K562 (cell line): ENCODE data around the gene ZGLP1. TPM values are rescaled to one million over a fixed set of nuclear protein-coding genes. Genes with fewer than 3 reads are reported as not detected.
A peak's percentile ranks its signal among the peaks of the same experiment; 100 is the strongest.

ENCODE experiments used
- ATAC-seq: fragments of 200-7000 bp; cut with Tn5 transposase; 3 replicates; pipeline ENCODE4 v1.9.1; 2020; ENCODE audit warnings: moderate library complexity
- BruUV-seq: library from RNA; stranded (reverse); fragments of 400-500 nt; replicated peaks from 2 replicates; lab custom pipeline; 2021; lab: Mats Ljungman, UMichigan
- CTCF ChIA-PET: fragments of 300-600 bp; formaldehyde crosslinking; extraction: SDS; loops from one replicate; lab custom pipeline; 2021; ENCODE audit warnings: low intra/inter-chr PET ratio; lab: Yijun Ruan, JAX
- POLR2A ChIA-PET: fragments of 300-600, 350-650 bp; sonication (Branson Sonifier 250); formaldehyde crosslinking; extraction: SDS; loops from one replicate; lab custom pipeline; 2021; ENCODE audit warnings: antibody characterized with exemption, inconsistent platforms; lab: Yijun Ruan, JAX
- DNase-seq, 4 experiments: peaks; one replicate each; pipeline versions ENCODE4 v3.0.0 to v3.0.0-alpha.2; 2011 to 2018; ENCODE audit warnings: low spot score in 3 of 4, mixed read lengths in 3 of 4; ENCODE audit errors: extremely low read depth in 1 of 4
- FAIRE-seq: peaks from 2 replicates; lab custom pipeline; 2011; peaks lifted over from hg19 to GRCh38; lab: Jason Lieb, UNC
- H2AFZ ChIP-seq: 2 replicates; pipeline ENCODE4 v1.6.0; 2011; ENCODE audit warnings: low read depth, low read length, control low read depth, inconsistent platforms
- H3K27ac ChIP-seq: fragments of 200-600 bp; 3 replicates; pipeline ENCODE4 v1.8.0; 2011; ENCODE audit warnings: low read depth, mild to moderate bottlenecking, control low read depth, inconsistent platforms, low read length, moderate library complexity, mixed read lengths; ENCODE audit errors: extremely low read depth
- H3K27me3 ChIP-seq, 2 experiments: fragments of 300-600 bp in 1 of 2; 2 replicates in 1 of 2; 3 replicates in 1 of 2; pipeline versions ENCODE4 v1.6.0 to v1.8.0; 2011; ENCODE audit warnings: inconsistent platforms in 2 of 2, low read length in 2 of 2, mild to moderate bottlenecking in 1 of 2, mixed read lengths in 1 of 2, moderate library complexity in 1 of 2; ENCODE audit not compliant: control insufficient read depth in 2 of 2, insufficient read depth in 2 of 2
- H3K36me3 ChIP-seq: fragments of 300-600 bp; 3 replicates; pipeline ENCODE4 v1.8.0; 2011; ENCODE audit warnings: mild to moderate bottlenecking, low read length, inconsistent platforms; ENCODE audit not compliant: control insufficient read depth, insufficient read depth
- H3K4me1 ChIP-seq, 2 experiments: fragments of 200-600 bp in 1 of 2; replicated peaks in 1 of 2; 2 replicates in 1 of 2; 3 replicates in 1 of 2; pipeline versions ENCODE4 v1.5.1 to v1.8.0; 2011; ENCODE audit warnings: inconsistent platforms in 2 of 2, low read length in 2 of 2, mild to moderate bottlenecking in 1 of 2, mixed read lengths in 1 of 2, moderate library complexity in 1 of 2; ENCODE audit not compliant: control insufficient read depth in 2 of 2, insufficient read depth in 2 of 2
- H3K4me2 ChIP-seq: 2 replicates; pipeline ENCODE4 v1.6.1; 2011; ENCODE audit warnings: low read length, control low read depth, inconsistent platforms, mixed read lengths; ENCODE audit not compliant: insufficient read depth
- H3K4me3 ChIP-seq: fragments of 200-600 bp; sonication (generic), shearing (Covaris generic); 2 replicates; pipeline ENCODE4 v1.5.1; 2016; ENCODE audit warnings: control low read depth, inconsistent platforms
- H3K79me2 ChIP-seq: fragments of 200-600 bp; 3 replicates; pipeline ENCODE4 v1.8.0; 2011; ENCODE audit warnings: low read length, inconsistent platforms; ENCODE audit not compliant: control insufficient read depth, insufficient read depth
- H3K9ac ChIP-seq, 2 experiments: 2 replicates each; pipeline versions ENCODE4 v1.6.0 to v1.6.1; 2011; ENCODE audit warnings: low read depth in 2 of 2, low read length in 2 of 2, control low read depth in 1 of 2, inconsistent platforms in 1 of 2, mild to moderate bottlenecking in 1 of 2, mixed read lengths in 1 of 2; ENCODE audit not compliant: insufficient read depth in 1 of 2
- H3K9me1 ChIP-seq: one replicate; pipeline ENCODE4 v1.6.0; 2011; ENCODE audit warnings: inconsistent platforms, mild to moderate bottlenecking, low read length, moderate library complexity; ENCODE audit not compliant: control insufficient read depth, insufficient read depth
- H3K9me3 ChIP-seq: replicated peaks from 2 replicates; pipeline ENCODE4 v1.5.1; 2011; ENCODE audit warnings: low read depth, low read length, inconsistent platforms; ENCODE audit not compliant: control insufficient read depth, insufficient read depth
- H4K20me1 ChIP-seq: replicated peaks from 2 replicates; pipeline ENCODE4 v1.6.1; 2011; ENCODE audit warnings: low read length, inconsistent platforms, mixed read lengths; ENCODE audit not compliant: control insufficient read depth, insufficient read depth
- LCOR ChIP-seq: sonication (generic); formaldehyde crosslinking; IDR thresholded peaks from 2 replicates; pipeline ENCODE4 v1.8.0; 2022; ENCODE audit warnings: mild to moderate bottlenecking, missing genetic modification reagents
- MAFF ChIP-seq: IDR thresholded peaks from 2 replicates; pipeline ENCODE4 v1.6.1; 2012; ENCODE audit warnings: low read length, improper control_type of control experiment
- MAFK ChIP-seq: IDR thresholded peaks from 2 replicates; pipeline ENCODE4 v1.6.1; 2011; ENCODE audit warnings: low read length, improper control_type of control experiment
- NCOA6 ChIP-seq: fragments of 450-650 bp; IDR thresholded peaks from 2 replicates; pipeline ENCODE4 v1.6.1; 2017; ENCODE audit warnings: mild to moderate bottlenecking
- NONO ChIP-seq, 2 experiments: fragments of 200-400 bp in 1 of 2; fragments of 450-650 bp in 1 of 2; formaldehyde crosslinking in 1 of 2; IDR thresholded peaks; 2 replicates each; pipeline ENCODE4 v1.6.1; 2017; ENCODE audit warnings: low read depth in 2 of 2, mild to moderate bottlenecking in 2 of 2, moderate library complexity in 2 of 2, low read length in 1 of 2
- POU5F1 ChIP-seq: fragments of 150-350 bp; IDR thresholded peaks from 2 replicates; pipeline ENCODE4 v1.6.1; 2014; ENCODE audit warnings: borderline replicate concordance, low read length, low read depth, mild to moderate bottlenecking; ENCODE audit not compliant: partially characterized antibody
- TSC22D4 ChIP-seq: fragments of 450-650 bp; IDR thresholded peaks from 2 replicates; pipeline ENCODE4 v1.6.1; 2016; ENCODE audit warnings: missing genetic modification characterization, missing biosample characterization, control low read depth
- ZBTB7A ChIP-seq: IDR thresholded peaks from 2 replicates; pipeline ENCODE4 v1.6.1; 2011; ENCODE audit warnings: low read depth, mild to moderate bottlenecking, low read length, moderate library complexity, borderline replicate concordance; ENCODE audit not compliant: control insufficient read depth
- ZKSCAN1 ChIP-seq: fragments of 150-350 bp; IDR thresholded peaks from 2 replicates; pipeline ENCODE4 v1.6.1; 2016; ENCODE audit warnings: low read depth, low read length
- ZNF140 ChIP-seq: fragments of 250-450 bp; sonication (Bioruptor Pico); IDR thresholded peaks from 2 replicates; pipeline ENCODE4 v1.8.0; 2021; ENCODE audit warnings: moderate library complexity, mild to moderate bottlenecking, inconsistent platforms
- ZNF174 ChIP-seq: fragments of 250-450 bp; sonication (Bioruptor Pico); IDR thresholded peaks from 2 replicates; pipeline ENCODE4 v1.4.0; 2020; ENCODE audit warnings: mild to moderate bottlenecking
- ZNF217 ChIP-seq: sonication (generic); formaldehyde crosslinking; IDR thresholded peaks from 2 replicates; pipeline ENCODE4 v1.8.0; 2022; ENCODE audit warnings: mild to moderate bottlenecking, missing genetic modification reagents
- ZNF354B ChIP-seq: fragments of 250-450 bp; sonication (Bioruptor Pico); IDR thresholded peaks from 2 replicates; pipeline ENCODE4 v1.4.0; 2020
- ZNF408 ChIP-seq: fragments of 250-450 bp; sonication (Bioruptor Pico); IDR thresholded peaks from 2 replicates; pipeline ENCODE4 v1.4.0; 2020; ENCODE audit warnings: low read depth, mild to moderate bottlenecking, moderate library complexity
- ZSCAN29 ChIP-seq: fragments of 450-650 bp; IDR thresholded peaks from 2 replicates; pipeline ENCODE4 v1.6.1; 2017
- WGBS: fragments of 100-300 bp; shearing (Covaris generic); methylation state at CpG from one replicate; pipeline ENCODE4 v1.1.6; 2016; ENCODE audit warnings: low coverage, mixed read lengths; ENCODE audit not compliant: insufficient coverage; ENCODE audit errors: missing lambda C conversion rate; 5-methylcytosine and 5-hydroxymethylcytosine counted together
- in situ Hi-C: fragments of 300-500 bp; cut with MboI; formaldehyde crosslinking; loops from 4 replicates; pipeline ENCODE4 v1.15.0; 2018; ENCODE audit warnings: inconsistent platforms, mixed read lengths
- intact Hi-C: fragments of 100-400 bp; cut with micrococcal nuclease; formaldehyde crosslinking; loops from 2 replicates; pipeline ENCODE4 v1.14.2; 2022
- polyA plus RNA-seq, 8 experiments: library from polyadenylated mRNA; depleted of rRNA in 4 of 8; stranded (reverse) in 5 of 8; unstranded in 3 of 8; fragments of >200 nt; fragmentation: Nextera tagmentation in 2 of 8; fragmentation: Illumina TruSeq in 1 of 8; extraction: Ambion mirVana in 2 of 8; extraction: Trizol in 1 of 8; gene quantifications; 2 replicates each; pipeline versions ENCODE4 v1.2.1 to v1.2.3, GENCODE V29; 2011 to 2014; ENCODE audit warnings: inconsistent platforms in 1 of 8, missing spikeins in 1 of 8
- total RNA-seq, 7 experiments: library from RNA; depleted of rRNA in 6 of 7; stranded (reverse); fragments of >200 nt in 6 of 7; fragmentation: Illumina TruSeq in 2 of 7; extraction: Trizol in 2 of 7; gene quantifications; 2 replicates each; pipeline versions ENCODE4 v1.2.1 to v1.2.3, GENCODE V29; 2011 to 2021; ENCODE audit warnings: low replicate concordance in 1 of 7
- TF ChIP-seq, protein P1 (sequence below): fragments of 250-450 bp; sonication (Bioruptor Pico); IDR thresholded peaks from 2 replicates; pipeline ENCODE4 v1.8.0; 2022; ENCODE audit warnings: moderate library complexity, mild to moderate bottlenecking, inconsistent platforms
- TF ChIP-seq, protein P2 (sequence below): fragments of 250-450 bp; sonication (Bioruptor Pico); IDR thresholded peaks from 2 replicates; pipeline ENCODE4 v1.8.0; 2021; ENCODE audit warnings: mild to moderate bottlenecking, moderate library complexity
- TF ChIP-seq, protein P3 (sequence below): sonication (generic); formaldehyde crosslinking; IDR thresholded peaks from 2 replicates; pipeline ENCODE4 v1.8.1; 2022; ENCODE audit warnings: missing genetic modification reagents

The ZGLP1 gene
- total and polyA plus RNA-seq, 9 of the 15 experiments (the other 6 are each of a cell fraction or from before 2014, with no cell fraction given), result 0.24 to 4.5 (median 2.2) TPM

DNA sequence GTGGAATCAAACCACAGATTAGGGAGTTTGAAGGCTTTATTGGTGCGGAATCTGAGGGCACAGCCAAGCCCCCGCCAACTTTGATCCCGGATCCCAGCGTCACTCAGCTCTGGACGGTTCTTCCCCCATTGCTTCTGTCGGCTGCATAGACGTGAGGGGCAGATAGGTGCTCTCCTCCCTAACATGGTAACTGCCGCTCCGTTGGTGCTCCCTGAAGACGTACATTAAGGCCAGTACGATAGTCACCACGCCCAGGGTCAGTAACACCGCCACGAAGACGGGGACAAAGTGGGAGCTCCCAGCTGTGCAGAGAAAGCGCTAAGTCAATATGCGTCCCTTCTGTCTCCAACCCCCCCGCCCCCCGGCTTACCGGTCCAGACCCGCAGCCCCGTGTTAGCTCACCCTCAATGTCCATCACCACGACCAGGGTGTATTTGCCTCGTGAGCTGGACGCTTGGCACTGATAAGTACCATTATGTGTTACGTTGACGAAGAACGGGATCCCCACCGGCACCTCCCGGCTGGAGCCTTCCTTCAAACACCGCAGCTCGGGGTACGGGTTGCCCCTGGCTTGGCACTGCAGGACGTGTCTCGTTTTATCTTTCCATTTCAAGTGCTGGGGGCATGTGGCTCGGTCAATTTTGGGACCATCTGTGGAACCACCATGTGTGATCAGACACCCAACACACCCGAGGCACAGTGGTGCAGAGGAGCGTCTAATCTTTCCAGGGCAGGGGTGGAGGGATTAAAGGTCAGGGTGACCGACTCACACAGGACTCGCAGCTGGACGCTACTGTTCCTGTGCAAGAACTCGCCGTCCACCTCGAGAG, 24.4 kb upstream of the ZGLP1 start:
- in situ Hi-C loops, result no loop called here
- TSS peak; percentile 93 for BruUV-seq
- Histone ChIP-seq H3K4me2 (peak overlapping the region; percentile 92), H3K27me3 (no peaks in the 10 kb centered on the region), H3K9me1 (no peaks in the 10 kb centered on the region), H3K79me2 (peaks cover 64% of the 10 kb centered on the region), H3K4me1 (peaks cover 15 to 47% of the 10 kb centered on the region in 2 experiments; a peak in 4 of 5 replicates), H4K20me1 (peaks cover 10% of the 10 kb centered on the region; the same call in 1 of the 2 replicates), H3K9ac (peak overlapping the region; percentile 96 to 99), H3K27ac (peak overlapping the region; percentile 98), H2AFZ (peak overlapping the region; percentile 80), H3K4me3 (peak overlapping the region; percentile 93), H3K9me3 (no peaks in the 10 kb centered on the region), H3K36me3 (peaks cover 32% of the 10 kb centered on the region)
- no peak for FAIRE-seq
- 1% methylated on average over 44 of the region's 44 CpGs for WGBS
- peak; percentile 37 for ATAC-seq
- DNase-seq, result peak in 2 of 4 experiments; percentile 64 to 81
- ChIA-PET POLR2A (interaction anchor here (0.6 to 3.9 kb wide), 16 partner anchors 10 to 75 kb away, joined by 3 to 29 read pairs (median 6); partner anchors contain the start of genes FDX2, ICAM5 and TYK2), CTCF (no interaction called here)
- intact Hi-C loops, result loop anchor here (1.0 to 2.0 kb wide), 5 partner anchors 45 to 247 kb away; partner anchors contain the start of genes ICAM1, ICAM5, SHFL and TYK2
- no peak for TF ChIP-seq ZKSCAN1
- TF ChIP-seq ZNF354B, result no peak
- TF ChIP-seq, protein P1, sequence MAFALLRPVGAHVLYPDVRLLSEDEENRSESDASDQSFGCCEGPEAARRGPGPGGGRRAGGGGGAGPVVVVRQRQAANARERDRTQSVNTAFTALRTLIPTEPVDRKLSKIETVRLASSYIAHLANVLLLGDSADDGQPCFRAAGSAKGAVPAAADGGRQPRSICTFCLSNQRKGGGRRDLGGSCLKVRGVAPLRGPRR (CRISPR knock-in tag), result no peak
- no peak for TF ChIP-seq ZNF217
- TF ChIP-seq LCOR (CRISPR knock-in tag), result no peak
- 0 out of 2 replicates have a peak, but pooled peaks have one; percentile 56 for TF ChIP-seq ZSCAN29
- TF ChIP-seq TSC22D4 (tag), result no peak
- TF ChIP-seq NCOA6, result peak; percentile 91
- TF ChIP-seq, protein P2, sequence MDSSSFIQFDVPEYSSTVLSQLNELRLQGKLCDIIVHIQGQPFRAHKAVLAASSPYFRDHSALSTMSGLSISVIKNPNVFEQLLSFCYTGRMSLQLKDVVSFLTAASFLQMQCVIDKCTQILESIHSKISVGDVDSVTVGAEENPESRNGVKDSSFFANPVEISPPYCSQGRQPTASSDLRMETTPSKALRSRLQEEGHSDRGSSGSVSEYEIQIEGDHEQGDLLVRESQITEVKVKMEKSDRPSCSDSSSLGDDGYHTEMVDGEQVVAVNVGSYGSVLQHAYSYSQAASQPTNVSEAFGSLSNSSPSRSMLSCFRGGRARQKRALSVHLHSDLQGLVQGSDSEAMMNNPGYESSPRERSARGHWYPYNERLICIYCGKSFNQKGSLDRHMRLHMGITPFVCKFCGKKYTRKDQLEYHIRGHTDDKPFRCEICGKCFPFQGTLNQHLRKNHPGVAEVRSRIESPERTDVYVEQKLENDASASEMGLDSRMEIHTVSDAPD (CRISPR knock-in tag), result no peak
- TF ChIP-seq MAFK, result no peak
- TF ChIP-seq ZNF174 (CRISPR knock-in tag), result no peak
- TF ChIP-seq NONO (IDR thresholded peaks at IDR 0.05; ENCODE audit: low read depth in 2 of 2, low read length in 1 of 2), result peak in 1 of 2 experiments; percentile 30; a peak in 1 of 4 replicates
- peak; percentile 62; the same call in 1 of the 2 replicates for TF ChIP-seq ZBTB7A
- no peak for TF ChIP-seq MAFF
- TF ChIP-seq POU5F1, result no peak
- TF ChIP-seq, protein P3, sequence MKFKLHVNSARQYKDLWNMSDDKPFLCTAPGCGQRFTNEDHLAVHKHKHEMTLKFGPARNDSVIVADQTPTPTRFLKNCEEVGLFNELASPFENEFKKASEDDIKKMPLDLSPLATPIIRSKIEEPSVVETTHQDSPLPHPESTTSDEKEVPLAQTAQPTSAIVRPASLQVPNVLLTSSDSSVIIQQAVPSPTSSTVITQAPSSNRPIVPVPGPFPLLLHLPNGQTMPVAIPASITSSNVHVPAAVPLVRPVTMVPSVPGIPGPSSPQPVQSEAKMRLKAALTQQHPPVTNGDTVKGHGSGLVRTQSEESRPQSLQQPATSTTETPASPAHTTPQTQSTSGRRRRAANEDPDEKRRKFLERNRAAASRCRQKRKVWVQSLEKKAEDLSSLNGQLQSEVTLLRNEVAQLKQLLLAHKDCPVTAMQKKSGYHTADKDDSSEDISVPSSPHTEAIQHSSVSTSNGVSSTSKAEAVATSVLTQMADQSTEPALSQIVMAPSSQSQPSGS (CRISPR knock-in tag), result no peak
- no peak for TF ChIP-seq ZNF140 (CRISPR knock-in tag)
- TF ChIP-seq ZNF408 (CRISPR knock-in tag), result no peak
